Neural cell (in vitro differentiated cells): Measurements from ENCODE around the gene BCKDHB.

Experiments used
- CTCF ChIP-seq: fragments of 450-650 bp; IDR thresholded peaks from 2 replicates; pipeline ENCODE4 v1.5.1; 2014; ENCODE audit warnings: antibody characterized with exemption, mild to moderate bottlenecking, moderate library complexity; ENCODE audit not compliant: poor library complexity, severe bottlenecking
- EP300 ChIP-seq: fragments of 450-650 bp; conservative IDR thresholded peaks from 2 replicates; pipeline ENCODE4 v1.6.1; 2014; ENCODE audit warnings: antibody characterized with exemption, mild to moderate bottlenecking, moderate library complexity; ENCODE audit not compliant: poor library complexity, severe bottlenecking
- EZH2 ChIP-seq: fragments of 200-600, 300-800 bp; shearing (Covaris generic), sonication (generic); IDR thresholded peaks from 2 replicates; pipeline ENCODE4 v1.6.1; 2014; ENCODE audit warnings: antibody characterized with exemption, low read length, borderline replicate concordance, mild to moderate bottlenecking; ENCODE audit not compliant: insufficient read depth, poor library complexity, severe bottlenecking
- MXI1 ChIP-seq: fragments of 450-650 bp; conservative IDR thresholded peaks from 2 replicates; pipeline ENCODE4 v1.6.1; 2014; ENCODE audit warnings: antibody characterized with exemption, mild to moderate bottlenecking; ENCODE audit not compliant: poor library complexity, severe bottlenecking
- POLR2AphosphoS5 ChIP-seq: IDR thresholded peaks from 2 replicates; pipeline ENCODE4 v1.6.1; 2012
- SMC3 ChIP-seq: fragments of 450-650 bp; conservative IDR thresholded peaks from 2 replicates; pipeline ENCODE4 v1.6.1; 2014; ENCODE audit warnings: antibody characterized with exemption, mild to moderate bottlenecking, moderate library complexity; ENCODE audit not compliant: poor library complexity
- TF ChIP-seq, protein P1 (sequence below): IDR thresholded peaks from 2 replicates; pipeline ENCODE4 v1.6.1; 2012; ENCODE audit warnings: borderline replicate concordance

GRCh38 chr6:80165819-80166218, 59.3 kb downstream of the BCKDHB start:
- no peak for TF ChIP-seq CTCF
- TF ChIP-seq EP300 = no peak
- no peak for TF ChIP-seq EZH2
- TF ChIP-seq POLR2AphosphoS5 = no peak
- no peak for TF ChIP-seq MXI1
- TF ChIP-seq, protein P1, sequence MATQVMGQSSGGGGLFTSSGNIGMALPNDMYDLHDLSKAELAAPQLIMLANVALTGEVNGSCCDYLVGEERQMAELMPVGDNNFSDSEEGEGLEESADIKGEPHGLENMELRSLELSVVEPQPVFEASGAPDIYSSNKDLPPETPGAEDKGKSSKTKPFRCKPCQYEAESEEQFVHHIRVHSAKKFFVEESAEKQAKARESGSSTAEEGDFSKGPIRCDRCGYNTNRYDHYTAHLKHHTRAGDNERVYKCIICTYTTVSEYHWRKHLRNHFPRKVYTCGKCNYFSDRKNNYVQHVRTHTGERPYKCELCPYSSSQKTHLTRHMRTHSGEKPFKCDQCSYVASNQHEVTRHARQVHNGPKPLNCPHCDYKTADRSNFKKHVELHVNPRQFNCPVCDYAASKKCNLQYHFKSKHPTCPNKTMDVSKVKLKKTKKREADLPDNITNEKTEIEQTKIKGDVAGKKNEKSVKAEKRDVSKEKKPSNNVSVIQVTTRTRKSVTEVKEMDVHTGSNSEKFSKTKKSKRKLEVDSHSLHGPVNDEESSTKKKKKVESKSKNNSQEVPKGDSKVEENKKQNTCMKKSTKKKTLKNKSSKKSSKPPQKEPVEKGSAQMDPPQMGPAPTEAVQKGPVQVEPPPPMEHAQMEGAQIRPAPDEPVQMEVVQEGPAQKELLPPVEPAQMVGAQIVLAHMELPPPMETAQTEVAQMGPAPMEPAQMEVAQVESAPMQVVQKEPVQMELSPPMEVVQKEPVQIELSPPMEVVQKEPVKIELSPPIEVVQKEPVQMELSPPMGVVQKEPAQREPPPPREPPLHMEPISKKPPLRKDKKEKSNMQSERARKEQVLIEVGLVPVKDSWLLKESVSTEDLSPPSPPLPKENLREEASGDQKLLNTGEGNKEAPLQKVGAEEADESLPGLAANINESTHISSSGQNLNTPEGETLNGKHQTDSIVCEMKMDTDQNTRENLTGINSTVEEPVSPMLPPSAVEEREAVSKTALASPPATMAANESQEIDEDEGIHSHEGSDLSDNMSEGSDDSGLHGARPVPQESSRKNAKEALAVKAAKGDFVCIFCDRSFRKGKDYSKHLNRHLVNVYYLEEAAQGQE = no peak
- TF ChIP-seq SMC3 = no peak
